LHCN-M2 (cell line): ENCODE results near the gene MFSD11. TPM values are rescaled to one million over a fixed set of nuclear protein-coding genes. Genes with fewer than 3 reads are reported as not detected.
A peak's percentile ranks its signal among the peaks of the same experiment; 100 is the strongest.
"Not testable (repeated sequence)": the region's sequence is repeated elsewhere in the genome, so short reads cannot be mapped to it uniquely, and the experiment has no call there.

Experiments used
- DNase-seq: peaks from one replicate; pipeline ENCODE4 v3.0.0-alpha.2; 2012; ENCODE audit warnings: low read depth
- total RNA-seq: library from RNA; depleted of rRNA; stranded (reverse); fragments of >200 nt; gene quantifications from 2 replicates; pipeline ENCODE4 v1.2.3, GENCODE V29; 2014

The MFSD11 gene
- total RNA-seq, 1 experiment from 2014 or later = 31.0 TPM

- not testable (repeated sequence) for DNase-seq
Observed at GRCh38 chr17:76745785-76746184, 7.9 kb downstream of the MFSD11 start.

GRCh38 chr17:76747716-76748363 is 9.9 kb downstream of the MFSD11 start:
- no peak for DNase-seq

- DNase-seq = no peak
Observed at GRCh38 chr17:76748657-76749056, 10.7 kb downstream of the MFSD11 start.

DNA sequence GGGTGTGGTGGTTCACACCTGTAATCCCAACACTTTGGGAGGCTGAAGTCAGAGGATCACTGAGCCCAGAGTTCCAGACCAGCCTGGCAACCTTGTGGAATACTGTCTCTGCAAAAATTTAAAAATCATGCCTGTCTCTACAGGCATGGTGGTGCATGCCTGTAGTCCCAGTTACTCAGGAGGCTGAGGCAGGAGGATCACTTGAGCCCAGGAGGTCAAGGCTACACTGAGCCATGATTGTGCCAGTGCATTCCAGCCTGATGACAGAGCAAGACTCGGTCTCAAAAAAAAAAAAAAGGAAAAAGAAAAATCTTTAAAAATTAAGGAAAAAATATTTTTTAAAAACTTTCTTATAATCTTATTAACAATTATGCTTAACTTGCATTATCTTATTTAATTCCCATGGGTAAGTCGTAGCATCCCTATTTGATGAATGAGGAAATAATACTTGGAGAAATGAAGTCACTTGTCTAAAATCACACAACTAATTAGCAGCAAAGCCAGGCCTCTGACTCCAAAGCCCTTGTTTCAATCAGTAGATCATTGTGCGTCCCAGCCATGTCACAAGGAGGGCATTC is 13.6 kb downstream of the MFSD11 start:
- DNase-seq = no peak

- no peak for DNase-seq
Observed at GRCh38 chr17:76752006-76752405, 14.1 kb downstream of the MFSD11 start.

DNA sequence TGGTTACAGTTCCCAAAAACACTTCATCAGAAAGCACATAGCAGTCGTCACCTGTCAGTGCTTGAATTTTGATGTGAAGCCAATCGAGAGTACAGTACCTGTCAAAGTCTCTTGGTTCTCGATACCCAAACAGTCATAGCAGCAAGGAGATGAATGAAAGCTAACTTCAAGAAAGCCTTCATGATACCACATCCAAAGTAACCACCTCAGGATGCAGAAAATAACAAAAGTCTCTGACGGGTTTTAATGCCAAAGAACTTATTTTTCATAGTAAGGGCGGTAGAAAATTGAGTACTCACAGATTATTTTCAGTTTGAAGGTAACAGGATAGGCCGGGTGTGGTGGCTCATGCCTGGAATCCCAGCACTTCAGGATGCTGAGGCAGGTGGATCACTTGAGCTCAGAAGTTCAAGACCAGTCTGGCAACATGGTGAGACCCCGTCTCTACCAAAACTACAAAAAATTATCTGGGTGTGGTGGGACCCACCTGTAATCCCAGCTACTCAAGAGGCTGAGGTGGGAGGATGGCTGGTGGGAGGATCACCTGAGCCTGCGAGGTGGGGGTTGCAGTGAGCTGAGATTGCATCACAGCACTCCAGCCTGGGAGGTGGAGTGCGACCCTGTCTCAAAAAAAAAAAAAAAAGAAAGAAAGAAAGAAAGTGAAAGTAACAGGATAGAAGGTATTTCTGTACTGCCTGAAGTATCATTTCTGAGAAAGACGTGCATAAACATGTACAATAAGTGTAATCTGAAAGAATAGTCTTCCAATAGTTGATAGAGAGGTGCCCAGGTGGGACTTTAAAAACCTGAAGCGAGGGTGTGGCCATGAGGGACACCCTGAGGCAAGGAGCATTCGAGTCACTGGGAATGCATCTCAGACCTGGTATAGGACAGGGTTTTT is 15.4 kb downstream of the MFSD11 start:
- DNase-seq = no peak

DNA sequence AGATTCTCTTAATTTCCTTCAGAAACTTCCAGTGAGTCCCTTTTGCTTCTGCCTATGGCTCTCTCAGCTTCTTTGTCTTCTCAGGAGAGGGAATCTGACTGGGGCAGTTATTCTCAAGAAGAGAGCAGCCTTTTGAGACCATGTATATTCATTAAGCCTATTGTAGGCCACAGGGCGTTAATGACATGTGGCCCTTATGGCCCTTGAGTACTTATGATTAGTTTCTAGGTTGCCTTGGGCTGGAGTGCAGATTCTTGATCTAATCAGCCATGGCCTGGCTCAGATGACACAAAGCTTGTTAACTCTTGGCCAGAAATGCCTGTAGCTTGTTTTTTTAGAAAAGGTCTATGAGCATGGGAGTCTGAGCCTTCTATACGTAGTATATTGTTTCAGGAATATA is 17.4 kb downstream of the MFSD11 start:
- no peak for DNase-seq

GRCh38 chr17:76757256-76757655 is 19.3 kb downstream of the MFSD11 start:
- no peak for DNase-seq

- no peak for DNase-seq
Observed at GRCh38 chr17:76758570-76758969, 20.7 kb downstream of the MFSD11 start.

DNA sequence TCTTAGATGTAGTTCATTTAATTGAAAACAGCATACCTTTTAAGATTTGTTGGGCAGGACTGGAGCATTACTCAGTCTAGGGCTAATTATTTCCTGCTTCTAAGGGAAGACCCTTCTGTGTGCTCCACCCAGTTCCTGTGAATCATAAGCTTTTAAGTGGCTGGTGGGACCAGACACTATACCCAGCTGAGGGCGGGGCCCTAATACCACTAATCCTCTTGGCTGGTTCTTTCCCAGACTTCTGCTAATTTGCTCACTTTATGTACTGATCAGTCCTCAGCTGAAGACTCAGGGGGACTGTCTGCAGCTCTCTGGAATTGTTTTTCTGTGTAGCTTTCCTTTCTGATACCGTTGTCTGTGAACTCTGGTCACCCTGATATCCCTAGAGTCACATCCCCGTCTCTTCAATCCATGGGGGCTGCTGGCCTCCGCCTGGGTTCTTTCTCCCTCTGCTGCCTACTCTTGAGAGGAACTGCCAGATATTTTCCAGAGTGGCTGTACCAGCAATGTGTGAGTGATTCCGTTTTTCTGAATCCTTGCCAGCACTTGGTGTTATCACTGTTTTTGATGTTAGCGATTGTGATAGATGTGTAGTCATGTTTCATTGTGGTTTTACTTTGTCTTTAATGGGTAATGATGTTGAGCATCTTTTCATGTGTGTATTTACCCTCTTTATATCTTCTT is 35.1 kb downstream of the MFSD11 start:
- peak; percentile 84 for DNase-seq

DNA sequence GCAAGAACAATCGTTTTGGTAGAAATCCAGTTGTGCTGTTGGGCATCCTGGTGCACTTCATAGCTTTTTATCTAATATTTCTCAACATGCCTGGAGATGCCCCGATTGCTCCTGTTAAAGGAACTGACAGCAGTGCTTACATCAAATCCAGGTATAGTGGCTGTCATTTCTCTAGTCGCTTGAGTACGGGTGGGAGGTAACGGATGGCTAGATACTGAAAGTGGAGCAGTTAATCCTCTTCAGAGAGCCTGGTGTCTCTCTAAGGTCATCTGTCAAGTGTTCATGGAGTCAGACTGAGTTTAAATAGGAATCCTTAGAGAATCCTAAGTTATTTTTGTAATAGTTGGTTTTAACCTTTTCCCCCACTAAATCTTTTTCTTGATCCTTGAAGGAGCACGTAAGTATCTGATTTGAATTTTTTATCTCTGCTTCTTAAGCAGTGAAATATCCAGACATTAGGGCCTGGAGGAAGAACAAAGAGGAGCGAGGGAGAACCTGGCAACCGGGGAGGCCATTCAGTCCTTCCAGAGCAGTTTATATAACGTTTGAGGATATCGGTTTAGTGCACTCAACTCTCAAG is 37.2 kb downstream of the MFSD11 start:
- DNase-seq = no peak

- DNase-seq = no peak
Observed at GRCh38 chr17:76781056-76781982, 43.4 kb downstream of the MFSD11 start.

DNA sequence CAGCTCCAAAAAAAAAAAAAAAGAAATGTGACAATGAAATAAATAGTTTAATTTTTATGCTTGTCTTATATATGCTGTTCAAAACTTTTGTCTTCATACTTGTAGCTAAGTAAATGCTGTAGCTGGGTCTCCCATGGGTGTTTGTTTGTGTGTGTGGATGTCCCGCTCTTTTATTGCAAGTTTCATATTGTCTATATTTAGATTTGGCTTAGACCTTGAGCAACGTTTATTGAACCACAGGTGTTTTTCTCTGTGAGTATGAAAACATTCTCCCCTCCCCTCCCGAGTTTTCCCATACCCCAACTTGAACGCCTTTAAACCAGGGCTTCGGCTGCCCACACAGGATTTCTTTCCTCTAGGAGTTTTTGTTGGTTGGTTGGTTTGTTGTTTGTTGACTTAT is 45.2 kb downstream of the MFSD11 start:
- DNase-seq = no peak

- no peak for DNase-seq
Observed at GRCh38 chr17:76784926-76785325, 47.0 kb downstream of the MFSD11 start.

DNA sequence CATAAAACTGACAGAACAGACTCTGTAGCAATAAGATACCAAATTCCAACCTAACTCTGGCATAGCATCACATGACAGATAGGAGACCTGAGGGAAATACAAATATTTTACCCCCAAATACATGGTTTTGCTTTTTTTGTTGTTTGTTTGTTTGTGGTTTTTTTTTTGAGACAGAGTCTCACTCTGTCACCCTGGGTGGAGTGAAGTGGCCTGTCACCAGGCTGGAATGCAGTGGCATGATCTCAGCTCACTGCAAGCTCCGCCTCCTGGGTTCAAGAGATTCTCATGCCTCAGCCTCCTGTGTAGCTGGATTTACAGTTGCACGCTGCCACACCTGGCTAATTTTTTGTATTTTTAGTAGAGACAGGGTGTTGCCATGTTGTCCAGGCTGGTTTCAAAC is 49.9 kb downstream of the MFSD11 start:
- not testable (repeated sequence) for DNase-seq

DNA sequence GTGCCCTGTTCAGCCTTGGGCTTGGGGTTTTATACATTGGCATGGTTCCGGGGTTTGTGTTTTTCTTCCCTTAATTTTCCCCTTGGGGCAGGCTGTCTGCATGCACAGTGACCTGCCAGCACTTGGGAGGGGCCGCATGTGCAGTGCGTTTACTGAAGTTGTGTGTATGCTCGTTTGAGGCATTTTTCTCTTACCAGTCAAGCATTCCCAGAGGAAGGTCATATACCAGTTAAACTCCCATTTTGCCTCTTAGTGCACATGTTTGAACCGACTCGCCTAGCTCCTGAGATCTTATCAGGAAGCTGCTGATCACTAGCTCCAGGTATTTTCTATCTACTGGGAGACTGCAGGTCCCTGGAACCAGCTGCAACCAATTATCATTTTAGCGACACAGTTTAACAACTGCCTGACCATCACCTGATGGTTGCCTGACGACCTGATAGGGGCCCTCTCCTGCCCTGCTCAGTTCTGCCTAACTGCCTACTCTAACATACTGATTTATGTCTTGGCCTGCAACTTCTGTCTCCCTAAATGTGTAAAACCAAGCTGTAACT is 51.4 kb downstream of the MFSD11 start:
- no peak for DNase-seq

DNA sequence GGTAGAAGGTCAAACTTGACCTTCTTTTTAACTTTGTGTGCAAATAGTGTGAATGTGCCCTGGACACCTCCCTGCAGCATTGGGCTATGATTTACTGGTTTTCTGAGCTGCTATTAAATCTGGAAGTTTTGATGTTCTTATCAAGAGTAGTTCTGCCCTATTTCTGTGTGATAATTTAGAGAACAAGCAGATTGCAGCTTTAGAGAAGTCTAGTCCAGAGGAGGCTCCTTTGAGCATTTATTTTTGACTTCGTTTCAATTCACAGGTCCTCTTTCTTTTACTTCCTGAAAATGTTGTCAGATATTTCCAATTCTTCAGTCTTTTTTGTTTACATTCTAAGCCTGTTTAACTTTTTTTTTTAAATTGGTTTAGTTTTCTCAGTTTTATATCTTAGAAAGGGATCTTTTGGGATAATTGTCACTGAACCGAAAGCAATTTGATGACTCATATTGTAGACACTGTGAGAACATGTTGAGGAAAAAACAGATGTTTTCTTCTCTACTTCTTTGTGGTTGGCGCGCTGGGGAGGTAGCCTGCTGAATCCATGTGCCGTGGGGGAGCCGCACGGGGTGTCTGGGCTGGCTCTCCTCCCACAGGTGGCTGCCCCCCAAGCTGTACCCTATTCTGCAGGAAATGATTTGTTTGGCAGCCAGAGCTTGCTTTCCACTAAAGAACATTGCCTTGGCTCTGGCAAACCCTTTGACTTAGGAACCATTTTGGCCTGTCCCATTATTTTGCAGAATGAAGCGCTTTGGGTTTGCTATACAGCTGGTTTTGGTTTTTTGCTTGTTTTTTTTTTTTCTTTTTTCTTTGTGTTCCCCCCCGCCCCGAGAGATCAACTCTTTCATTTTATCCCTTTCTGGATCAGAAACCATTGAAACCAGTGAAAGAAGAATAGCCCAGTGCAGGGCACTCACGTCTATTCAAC is 53.4 kb downstream of the MFSD11 start:
- no peak for DNase-seq

GRCh38 chr17:76792348-76792747 is 54.4 kb downstream of the MFSD11 start:
- no peak for DNase-seq

GRCh38 chr17:76793775-76794174 is 55.9 kb downstream of the MFSD11 start:
- peak; percentile 12 for DNase-seq
